HCT116 (cell line): Measurements from ENCODE around the gene IL17REL. TPM values are rescaled to one million over a fixed set of nuclear protein-coding genes. Genes with fewer than 3 reads are reported as not detected.

Experiments
- ATAC-seq: fragments of 200-7000 bp; cut with Tn5 transposase; 2 replicates; pipeline ENCODE4 v1.9.1; 2020; ENCODE audit warnings: mild to moderate bottlenecking, moderate library complexity
- BruUV-seq: library from RNA; stranded (reverse); fragments of 400-500 nt; replicated peaks from 2 replicates; lab custom pipeline; 2021; lab: Mats Ljungman, UMichigan
- CTCF ChIA-PET: fragments of 300-600 bp; sonication (Branson Sonifier 250); formaldehyde crosslinking; loops from one replicate; lab custom pipeline; 2021; ENCODE audit warnings: antibody characterized with exemption; lab: Charles Lee
- POLR2A ChIA-PET: fragments of 300-600, 350-600 bp; sonication (Branson Sonifier 250); formaldehyde crosslinking; loops from one replicate; lab custom pipeline; 2021; ENCODE audit warnings: antibody characterized with exemption; lab: Charles Lee
- RAD21 ChIA-PET, 2 experiments: fragments of 300-600 bp; sonication (Branson Sonifier 250); formaldehyde crosslinking; loops; one replicate each; lab custom pipeline; 2023; ENCODE audit warnings: low total read pairs in 2 of 2; ENCODE audit not compliant: uncharacterized antibody in 2 of 2, unreplicated experiment in 2 of 2, low non-redundant PET in 1 of 2; lab: Charles Lee
- DNase-seq: peaks from one replicate; pipeline ENCODE4 v3.0.0-alpha.2; 2010; ENCODE audit warnings: low read depth, low spot score
- H2AFZ ChIP-seq: fragments of 200-600 bp; shearing (Covaris generic), sonication (generic); 2 replicates; pipeline ENCODE4 v1.6.1; 2017; ENCODE audit warnings: low read depth, mixed run types, mixed read lengths, antibody characterized with exemption, low read length; ENCODE audit not compliant: poor library complexity, severe bottlenecking
- H3K27ac ChIP-seq: 2 replicates; pipeline ENCODE4 v1.5.1; 2012; ENCODE audit warnings: low read depth, low read length
- H3K27me3 ChIP-seq: fragments of 200-600 bp; sonication (generic); 2 replicates; pipeline ENCODE4 v1.6.1; 2016; ENCODE audit warnings: mixed run types, low read length, mixed read lengths; ENCODE audit not compliant: insufficient read depth
- H3K36me3 ChIP-seq, 2 experiments: fragments of 200-500 bp in 1 of 2; fragments of 200-600 bp in 1 of 2; sonication (Bioruptor generic) in 1 of 2; sonication (generic) in 1 of 2; 2 replicates each; pipeline versions ENCODE4 v1.5.1 to v1.6.1; 2014 to 2016; ENCODE audit warnings: low read length in 2 of 2, inconsistent platforms in 1 of 2, mixed read lengths in 1 of 2, mixed run types in 1 of 2; ENCODE audit not compliant: insufficient read depth in 2 of 2, control insufficient read depth in 1 of 2
- H3K4me1 ChIP-seq, 2 experiments: fragments of 200-600 bp in 1 of 2; sonication (generic) in 1 of 2; 2 replicates each; pipeline versions ENCODE4 v1.5.1 to v1.6.1; 2012 to 2017; ENCODE audit warnings: low read length in 2 of 2, inconsistent platforms in 1 of 2, mild to moderate bottlenecking in 1 of 2, mixed read lengths in 1 of 2, mixed run types in 1 of 2, moderate library complexity in 1 of 2; ENCODE audit not compliant: insufficient read depth in 2 of 2, control insufficient read depth in 1 of 2
- H3K4me2 ChIP-seq: fragments of 200-600 bp; sonication (generic); 2 replicates; pipeline ENCODE4 v1.6.1; 2017; ENCODE audit warnings: mixed run types, low read length, mixed read lengths
- H3K4me3 ChIP-seq, 2 experiments: fragments of 200-600 bp in 1 of 2; sonication (generic) in 1 of 2; replicated peaks in 1 of 2; 2 replicates each; pipeline ENCODE4 v1.5.1; 2011 to 2016; ENCODE audit warnings: low read length in 2 of 2, control low read depth in 1 of 2, low read depth in 1 of 2, mild to moderate bottlenecking in 1 of 2, mixed read lengths in 1 of 2, mixed run types in 1 of 2
- H3K79me2 ChIP-seq: fragments of 200-600 bp; sonication (generic); 2 replicates; pipeline ENCODE4 v1.6.1; 2017; ENCODE audit warnings: mild to moderate bottlenecking, mixed run types, low read length, moderate library complexity, mixed read lengths; ENCODE audit not compliant: insufficient read depth
- H3K9ac ChIP-seq: fragments of 200-600 bp; sonication (generic); 2 replicates; pipeline ENCODE4 v1.6.1; 2016; ENCODE audit warnings: low read length, mixed read lengths
- H3K9me2 ChIP-seq: fragments of 200-600 bp; sonication (generic), shearing (Covaris generic); 2 replicates; pipeline ENCODE4 v1.6.1; 2017; ENCODE audit warnings: mixed run types, mild to moderate bottlenecking, moderate library complexity; ENCODE audit not compliant: insufficient read depth
- H3K9me3 ChIP-seq, 2 experiments: fragments of 200-500 bp in 1 of 2; fragments of 200-600 bp in 1 of 2; sonication (Bioruptor generic) in 1 of 2; sonication (generic) in 1 of 2; 2 replicates each; pipeline ENCODE4 v1.6.1; 2014 to 2017; ENCODE audit warnings: low read length in 2 of 2, mixed read lengths in 2 of 2, inconsistent platforms in 1 of 2, low read depth in 1 of 2, mild to moderate bottlenecking in 1 of 2, mixed run types in 1 of 2, moderate library complexity in 1 of 2; ENCODE audit not compliant: control insufficient read depth in 1 of 2, insufficient read depth in 1 of 2
- H4K20me1 ChIP-seq: fragments of 200-600 bp; sonication (generic), shearing (Covaris generic); 2 replicates; pipeline ENCODE4 v1.6.1; 2017; ENCODE audit warnings: mixed run types, mild to moderate bottlenecking, moderate library complexity; ENCODE audit not compliant: insufficient read depth
- CBX3 ChIP-seq: IDR thresholded peaks from 2 replicates; pipeline ENCODE4 v1.6.1; 2012; ENCODE audit warnings: low read depth
- CEBPB ChIP-seq: IDR thresholded peaks from 2 replicates; pipeline ENCODE4 v1.6.1; 2012; ENCODE audit warnings: low read depth
- EGR1 ChIP-seq: IDR thresholded peaks from 2 replicates; pipeline ENCODE4 v1.6.1; 2012; ENCODE audit warnings: low read depth
- ELF1 ChIP-seq: IDR thresholded peaks from 2 replicates; pipeline ENCODE4 v1.6.1; 2012; ENCODE audit warnings: low read depth, borderline replicate concordance
- EZH2 ChIP-seq: fragments of 200-600 bp; sonication (generic); IDR thresholded peaks from 2 replicates; pipeline ENCODE4 v1.6.1; 2017; ENCODE audit warnings: antibody characterized with exemption, mixed run types
- EZH2phosphoT487 ChIP-seq: fragments of 200-600 bp; IDR thresholded peaks from 2 replicates; pipeline ENCODE4 v1.6.1; 2018; ENCODE audit warnings: antibody characterized with exemption, borderline replicate concordance
- FOSL1 ChIP-seq: IDR thresholded peaks from 2 replicates; pipeline ENCODE4 v1.6.1; 2012; ENCODE audit warnings: low read depth
- JUND ChIP-seq: IDR thresholded peaks from 2 replicates; pipeline ENCODE4 v1.6.1; 2012
- POLR2A ChIP-seq: IDR thresholded peaks from 2 replicates; pipeline ENCODE4 v1.7.0; 2011; ENCODE audit warnings: borderline replicate concordance; ENCODE audit not compliant: insufficient read depth, insufficient read length; ENCODE audit errors: extremely low read depth
- POLR2AphosphoS5 ChIP-seq: IDR thresholded peaks from 2 replicates; pipeline ENCODE4 v1.6.1; 2011; ENCODE audit warnings: mild to moderate bottlenecking, low read depth, low read length, moderate library complexity
- RAD21 ChIP-seq: IDR thresholded peaks from 2 replicates; pipeline ENCODE4 v1.6.1; 2012; ENCODE audit warnings: low read depth, mild to moderate bottlenecking
- SIN3A ChIP-seq: IDR thresholded peaks from 2 replicates; pipeline ENCODE4 v1.6.1; 2012; ENCODE audit warnings: low read depth
- SP1 ChIP-seq: IDR thresholded peaks from 2 replicates; pipeline ENCODE4 v1.6.1; 2012; ENCODE audit warnings: low read depth
- SRF ChIP-seq: IDR thresholded peaks from 2 replicates; pipeline ENCODE4 v1.6.1; 2012; ENCODE audit warnings: low read depth
- TCF7L2 ChIP-seq: IDR thresholded peaks from 2 replicates; pipeline ENCODE4 v1.7.0; 2011; ENCODE audit warnings: borderline replicate concordance, inconsistent platforms; ENCODE audit not compliant: insufficient read depth, insufficient read length; ENCODE audit errors: extremely low read depth
- YY1 ChIP-seq: IDR thresholded peaks from 2 replicates; pipeline ENCODE4 v1.6.1; 2011; ENCODE audit warnings: low read length, low read depth, moderate library complexity, mild to moderate bottlenecking; ENCODE audit not compliant: insufficient replicate concordance; ENCODE audit errors: extremely low read depth
- ZFX ChIP-seq: fragments of 450-650 bp; IDR thresholded peaks from 2 replicates; pipeline ENCODE4 v1.6.1; 2017
- ZNF274 ChIP-seq: fragments of 200-500 bp; sonication (Bioruptor generic); IDR thresholded peaks from 2 replicates; pipeline ENCODE4 v1.6.1; 2014; ENCODE audit warnings: mild to moderate bottlenecking, low read depth, low read length, inconsistent platforms
- intact Hi-C: fragments of 100-400 bp; cut with micrococcal nuclease; formaldehyde crosslinking; loops from 2 replicates; pipeline ENCODE4 v1.10.0; 2022
- total RNA-seq: library from RNA; stranded (reverse); gene quantifications from one replicate; pipeline ENCODE4 v1.2.1, GENCODE V29; 2021; ENCODE audit not compliant: unreplicated experiment
- TF ChIP-seq, protein P1 (sequence below): IDR thresholded peaks from 2 replicates; pipeline ENCODE4 v1.6.1; 2011; ENCODE audit warnings: mild to moderate bottlenecking, low read length, moderate library complexity; ENCODE audit not compliant: insufficient replicate concordance; ENCODE audit errors: extremely low read depth

IL17REL gene
- total RNA-seq, 1 experiment from 2014 or later, result not detected

DNA sequence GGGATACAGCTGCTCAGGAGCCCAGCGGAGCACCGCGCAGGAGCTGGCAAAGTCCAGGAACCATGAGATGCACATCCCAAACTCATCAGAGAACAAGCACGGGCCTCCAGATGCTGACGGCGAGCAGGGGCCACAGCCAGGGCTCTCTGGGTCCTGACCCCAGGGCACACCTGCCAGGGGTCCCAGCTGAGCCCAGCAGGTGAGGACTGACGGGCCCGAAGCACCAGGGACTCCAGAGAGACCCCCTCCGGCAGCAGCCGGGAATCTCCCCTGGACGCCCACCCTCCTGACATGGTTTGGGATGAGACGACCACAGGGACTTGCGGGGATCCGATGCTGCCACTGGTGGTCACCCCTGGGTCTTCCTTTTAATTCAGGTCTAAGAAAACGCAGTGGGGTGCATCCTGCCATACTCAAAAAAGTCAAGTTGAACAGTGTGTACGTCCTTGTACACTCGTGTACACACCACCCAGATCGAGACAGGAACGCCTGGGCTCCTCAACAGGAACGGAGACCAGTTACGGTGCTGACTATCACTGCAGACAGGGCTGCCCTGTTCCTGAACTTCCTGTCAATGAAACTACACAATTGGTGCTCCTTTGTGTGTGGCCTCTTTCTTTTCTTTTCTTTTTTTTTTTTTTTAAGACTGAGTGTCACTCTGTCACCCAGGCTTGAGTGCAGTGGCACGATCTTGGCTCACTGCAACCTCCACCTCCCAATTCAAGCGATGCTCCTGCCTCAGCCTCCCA is 23.6 kb upstream of the IL17REL start:
- ChIA-PET POLR2A (no interaction called here), RAD21 (no interaction called here), CTCF (interaction anchor here (0.7 kb wide), 1 partner anchor 182 kb away, joined by 3 read pairs; no protein-coding TSS in a partner anchor)
- ATAC-seq (no peak), DNase-seq (no peak)
- Histone ChIP-seq H3K9ac (no peak overlapping the region), H4K20me1 (no peaks in the 10 kb centered on the region), H3K79me2 (no peaks in the 10 kb centered on the region), H3K4me2 (no peak overlapping the region), H3K4me3 (no peak overlapping the region), H3K36me3 (no peaks in the 10 kb centered on the region), H3K9me3 (peaks cover 0 to 16% of the 10 kb centered on the region in 2 experiments; a peak in 2 of 4 replicates), H3K9me2 (no peaks in the 10 kb centered on the region), H3K4me1 (no peaks in the 10 kb centered on the region), H3K27ac (no peak overlapping the region), H3K27me3 (no peaks in the 10 kb centered on the region), H2AFZ (no peak overlapping the region)
- TF ChIP-seq ZFX (no peak), YY1 (no peak), CEBPB (no peak), EZH2phosphoT487 (no peak), EZH2 (no peak), POLR2AphosphoS5 (no peak), SP1 (no peak), POLR2A (no peak), TCF7L2 (no peak), JUND (no peak), EGR1 (no peak), ZNF274 (no peak), CBX3 (no peak), RAD21 (no peak), SRF (no peak), ELF1 (no peak), SIN3A (no peak), FOSL1 (no peak)
- TF ChIP-seq, protein P1, sequence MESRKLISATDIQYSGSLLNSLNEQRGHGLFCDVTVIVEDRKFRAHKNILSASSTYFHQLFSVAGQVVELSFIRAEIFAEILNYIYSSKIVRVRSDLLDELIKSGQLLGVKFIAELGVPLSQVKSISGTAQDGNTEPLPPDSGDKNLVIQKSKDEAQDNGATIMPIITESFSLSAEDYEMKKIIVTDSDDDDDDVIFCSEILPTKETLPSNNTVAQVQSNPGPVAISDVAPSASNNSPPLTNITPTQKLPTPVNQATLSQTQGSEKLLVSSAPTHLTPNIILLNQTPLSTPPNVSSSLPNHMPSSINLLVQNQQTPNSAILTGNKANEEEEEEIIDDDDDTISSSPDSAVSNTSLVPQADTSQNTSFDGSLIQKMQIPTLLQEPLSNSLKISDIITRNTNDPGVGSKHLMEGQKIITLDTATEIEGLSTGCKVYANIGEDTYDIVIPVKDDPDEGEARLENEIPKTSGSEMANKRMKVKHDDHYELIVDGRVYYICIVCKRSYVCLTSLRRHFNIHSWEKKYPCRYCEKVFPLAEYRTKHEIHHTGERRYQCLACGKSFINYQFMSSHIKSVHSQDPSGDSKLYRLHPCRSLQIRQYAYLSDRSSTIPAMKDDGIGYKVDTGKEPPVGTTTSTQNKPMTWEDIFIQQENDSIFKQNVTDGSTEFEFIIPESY, result no peak
- intact Hi-C loops, result no loop called here
- no TSS peak for BruUV-seq
